Calu3 (cell line): ENCODE data around the gene ZNF335. TPM values are rescaled to one million over a fixed set of nuclear protein-coding genes. Genes with fewer than 3 reads are reported as not detected.
A peak's percentile ranks its signal among the peaks of the same experiment; 100 is the strongest.

Experiments used
- BruUV-seq: library from RNA; stranded (reverse); fragments of 400-500 nt; replicated peaks from 2 replicates; lab custom pipeline; 2021; lab: Mats Ljungman, UMichigan
- CTCF ChIA-PET: fragments of 300-600 bp; sonication (Branson Sonifier 250); formaldehyde crosslinking; loops from one replicate; lab custom pipeline; 2022; ENCODE audit warnings: antibody characterized with exemption; lab: Charles Lee
- DNase-seq: peaks from one replicate; pipeline ENCODE4 v3.0.0; 2022
- H3K27ac Mint-ChIP-seq: one replicate; pipeline ENCODE4 v1.8.0; 2022; ENCODE audit warnings: mixed read lengths; ENCODE audit not compliant: unreplicated experiment
- H3K27me3 Mint-ChIP-seq: one replicate; pipeline ENCODE4 v1.8.0; 2022; ENCODE audit warnings: mixed read lengths; ENCODE audit not compliant: unreplicated experiment
- H3K36me3 Mint-ChIP-seq: one replicate; pipeline ENCODE4 v1.8.0; 2022; ENCODE audit warnings: mild to moderate bottlenecking, moderate library complexity, mixed read lengths; ENCODE audit not compliant: insufficient read depth, unreplicated experiment
- H3K4me1 Mint-ChIP-seq: one replicate; pipeline ENCODE4 v1.8.0; 2022; ENCODE audit warnings: mild to moderate bottlenecking, low read depth, mixed read lengths; ENCODE audit not compliant: unreplicated experiment
- H3K4me3 Mint-ChIP-seq: one replicate; pipeline ENCODE4 v1.8.0; 2022; ENCODE audit warnings: mild to moderate bottlenecking, low read depth, moderate library complexity, mixed read lengths; ENCODE audit not compliant: unreplicated experiment
- H3K9me3 Mint-ChIP-seq: one replicate; pipeline ENCODE4 v1.8.0; 2022; ENCODE audit warnings: low read depth, mixed read lengths; ENCODE audit not compliant: unreplicated experiment
- intact Hi-C: fragments of 100-400 bp; cut with micrococcal nuclease; formaldehyde crosslinking; loops from one replicate; pipeline ENCODE4 v1.10.0; 2022; ENCODE audit not compliant: unreplicated experiment
- total RNA-seq: library from RNA; stranded (reverse); gene quantifications from 2 replicates; pipeline ENCODE4 v1.2.3, GENCODE V29; 2022
- TF ChIP-seq, protein P1 (sequence below): fragments of 200-600 bp; IDR thresholded peaks from one replicate; pipeline ENCODE4 v1.8.0; 2022; ENCODE audit warnings: antibody characterized with exemption; ENCODE audit not compliant: unreplicated experiment

The ZNF335 gene
- total RNA-seq, 1 experiment from 2014 or later, result 31.9 TPM

DNA sequence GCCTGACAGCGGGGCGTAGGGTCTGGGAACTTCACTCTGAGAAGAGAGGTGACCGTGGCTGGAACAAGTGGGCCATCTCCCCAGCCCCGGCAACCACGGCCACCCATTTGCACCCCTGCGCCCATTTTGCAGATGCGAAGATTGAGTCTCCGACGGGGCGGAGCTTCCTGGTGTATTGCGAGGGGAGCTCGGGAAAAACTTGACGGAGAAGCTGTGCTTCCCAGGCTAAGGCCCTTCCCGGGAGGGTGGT lies 653 bp downstream of the ZNF335 start:
- CTCF ChIA-PET, result interaction anchor here (1.0 to 2.1 kb wide), 6 partner anchors 12 to 46 kb away, joined by 3 to 17 read pairs (median 7); partner anchors contain the start of genes MMP9 and PCIF1
- TF ChIP-seq, protein P1, sequence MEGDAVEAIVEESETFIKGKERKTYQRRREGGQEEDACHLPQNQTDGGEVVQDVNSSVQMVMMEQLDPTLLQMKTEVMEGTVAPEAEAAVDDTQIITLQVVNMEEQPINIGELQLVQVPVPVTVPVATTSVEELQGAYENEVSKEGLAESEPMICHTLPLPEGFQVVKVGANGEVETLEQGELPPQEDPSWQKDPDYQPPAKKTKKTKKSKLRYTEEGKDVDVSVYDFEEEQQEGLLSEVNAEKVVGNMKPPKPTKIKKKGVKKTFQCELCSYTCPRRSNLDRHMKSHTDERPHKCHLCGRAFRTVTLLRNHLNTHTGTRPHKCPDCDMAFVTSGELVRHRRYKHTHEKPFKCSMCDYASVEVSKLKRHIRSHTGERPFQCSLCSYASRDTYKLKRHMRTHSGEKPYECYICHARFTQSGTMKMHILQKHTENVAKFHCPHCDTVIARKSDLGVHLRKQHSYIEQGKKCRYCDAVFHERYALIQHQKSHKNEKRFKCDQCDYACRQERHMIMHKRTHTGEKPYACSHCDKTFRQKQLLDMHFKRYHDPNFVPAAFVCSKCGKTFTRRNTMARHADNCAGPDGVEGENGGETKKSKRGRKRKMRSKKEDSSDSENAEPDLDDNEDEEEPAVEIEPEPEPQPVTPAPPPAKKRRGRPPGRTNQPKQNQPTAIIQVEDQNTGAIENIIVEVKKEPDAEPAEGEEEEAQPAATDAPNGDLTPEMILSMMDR, result no peak
- BruUV-seq, result no TSS peak
- H3K9me3 Mint-ChIP-seq, result no peaks in the 10 kb centered on the region
- DNase-seq, result no peak
- H3K27ac Mint-ChIP-seq, result peak overlapping the region; percentile 80
- peaks cover 44% of the 10 kb centered on the region for H3K36me3 Mint-ChIP-seq
- peak overlapping the region; percentile 81 for H3K4me3 Mint-ChIP-seq
- H3K4me1 Mint-ChIP-seq, result peaks cover 24% of the 10 kb centered on the region
- intact Hi-C loops, result loop anchor here (5.0 kb wide), 1 partner anchor 116 kb away; the partner anchor contains the start of gene NCOA5
- H3K27me3 Mint-ChIP-seq, result peaks cover 11% of the 10 kb centered on the region

- peak; percentile 33 for DNase-seq
- Mint-ChIP-seq H3K4me1 (peaks cover 24% of the 10 kb centered on the region), H3K27ac (peak overlapping the region; percentile 80), H3K4me3 (peak overlapping the region; percentile 81), H3K9me3 (no peaks in the 10 kb centered on the region), H3K36me3 (peaks cover 46% of the 10 kb centered on the region), H3K27me3 (peaks cover 6% of the 10 kb centered on the region)
- TF ChIP-seq, protein P1, result no peak
- CTCF ChIA-PET, result interaction anchor here (0.6 to 2.1 kb wide), 18 partner anchors 8 to 732 kb away, joined by 3 to 17 read pairs (median 4); partner anchors contain the start of genes MMP9 and PCIF1
- intact Hi-C loops, result loop anchor here (5.0 kb wide), 1 partner anchor 116 kb away; the partner anchor contains the start of gene NCOA5
- BruUV-seq, result no TSS peak
Observed at GRCh38 chr20:45970646-45971424, 1.2 kb downstream of the ZNF335 start.

DNA sequence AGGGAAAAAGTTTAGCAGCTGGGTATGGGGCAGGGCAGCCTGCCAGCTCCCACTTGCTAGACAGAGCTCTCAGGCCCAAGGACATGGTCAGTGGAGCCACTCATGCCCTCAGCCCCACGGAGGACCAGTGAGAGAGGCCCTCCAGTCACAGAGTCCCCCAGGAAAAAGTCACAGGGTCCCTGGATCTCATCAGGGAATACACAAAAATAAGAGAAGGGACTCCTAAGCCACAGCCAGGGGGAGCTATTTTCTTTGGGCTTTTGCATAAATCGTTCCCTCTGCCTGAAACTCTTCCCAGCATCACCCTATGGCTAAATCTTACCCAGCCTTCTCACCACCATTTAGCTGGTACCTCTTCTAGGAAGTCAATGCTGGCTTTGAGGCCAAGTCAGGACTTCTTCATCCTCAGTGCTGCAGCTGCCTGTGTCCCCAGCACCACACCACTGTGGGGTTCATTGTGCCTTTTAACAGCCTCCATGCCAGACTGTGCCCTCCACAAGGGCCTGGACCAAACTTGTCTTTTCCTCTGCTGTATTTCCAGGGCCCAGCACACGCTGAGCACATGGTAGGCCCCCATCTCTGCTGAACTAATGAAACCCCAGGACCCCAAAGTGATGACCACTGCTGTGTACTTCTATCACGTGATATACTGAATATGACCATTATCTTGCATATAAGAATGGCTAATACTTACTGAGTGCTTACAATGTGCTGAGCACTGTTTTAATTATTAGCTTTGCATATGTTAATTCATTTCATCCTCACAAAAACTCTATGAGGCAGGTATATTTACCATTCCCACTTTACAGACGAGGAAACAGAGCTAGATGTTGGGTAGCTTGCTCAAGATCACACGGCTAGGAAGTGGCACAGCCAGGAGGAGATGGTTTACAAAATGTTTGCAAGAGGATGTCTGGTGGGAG lies 2.0 kb downstream of the ZNF335 start:
- Mint-ChIP-seq H3K27ac (peak overlapping the region; percentile 80), H3K9me3 (no peaks in the 10 kb centered on the region), H3K27me3 (no peaks in the 10 kb centered on the region), H3K36me3 (peaks cover 54% of the 10 kb centered on the region), H3K4me1 (peaks cover 24% of the 10 kb centered on the region), H3K4me3 (peak overlapping the region; percentile 81)
- intact Hi-C loops, result loop anchor here (5.0 kb wide), 1 partner anchor 117 kb away; the partner anchor contains the start of gene NCOA5
- CTCF ChIA-PET, result interaction anchor here (0.6 to 2.1 kb wide), 21 partner anchors 7 to 215 kb away, joined by 3 to 17 read pairs (median 3); partner anchors contain the start of genes MMP9 and PCIF1
- TF ChIP-seq, protein P1, result peak; percentile 86
- no TSS peak for BruUV-seq
- DNase-seq, result peak; percentile 67
